Testis (tissue), 3 donors: Measurements from ENCODE around the gene TDRD3. TPM values are rescaled to one million over a fixed set of nuclear protein-coding genes. Genes with fewer than 3 reads are reported as not detected.

Source experiments
- DNase-seq: peaks from one replicate; pipeline ENCODE4 v3.0.0-alpha.2; 2019
- H3K27ac ChIP-seq, 2 donors: fragments of 200-600 bp; sonication (generic); one replicate each; pipeline ENCODE4 v1.5.1; 2019
- H3K27me3 ChIP-seq: fragments of 200-600 bp; sonication (generic); one replicate; pipeline ENCODE4 v1.5.1; 2019
- H3K36me3 ChIP-seq: fragments of 200-600 bp; sonication (generic); one replicate; pipeline ENCODE4 v1.5.1; 2017; ENCODE audit warnings: low read depth; ENCODE audit errors: missing control alignments
- H3K4me1 ChIP-seq: fragments of 200-600 bp; sonication (generic); one replicate; pipeline ENCODE4 v1.5.1; 2019
- H3K4me3 ChIP-seq, 2 donors: fragments of 200-600 bp; sonication (generic); one replicate each; pipeline ENCODE4 v1.5.1; 2017 to 2019
- H3K9me3 ChIP-seq: fragments of 200-600 bp; sonication (generic); one replicate; pipeline ENCODE4 v1.5.1; 2017
- POLR2A ChIP-seq: fragments of 450-650 bp; IDR thresholded peaks from one replicate; pipeline ENCODE4 v1.6.1; 2017; ENCODE audit warnings: antibody characterized with exemption, mild to moderate bottlenecking, moderate library complexity
- WGBS, 2 donors: methylation state at CpG; one replicate each; pipeline ENCODE4 v1.1.5; 2018; 5-methylcytosine and 5-hydroxymethylcytosine counted together
- intact Hi-C: fragments of 100-400 bp; cut with DNase I; formaldehyde crosslinking; loops from one replicate; pipeline ENCODE4 v1.15.1; 2023; ENCODE audit warnings: low total_unique reads
- polyA plus RNA-seq: library from polyadenylated mRNA; stranded (reverse); fragments of 350-450 nt; fragmentation: Illumina TruSeq; extraction: RNeasy Lipid Tissue Mini Kit (QIAGEN cat#74804); gene quantifications from one replicate; pipeline ENCODE4 v1.2.3, GENCODE V29; 2014; ENCODE audit warnings: low read depth, low replicate concordance; ENCODE audit not compliant: insufficient read depth
- total RNA-seq, 2 donors: library from RNA; depleted of rRNA; stranded (reverse); fragments of >200 nt; gene quantifications; one replicate each; pipeline ENCODE4 v1.2.3, GENCODE V29; 2016
- TF ChIP-seq, protein P1 (sequence below), 3 experiments: fragments of 450-650 bp in 2 of 3; fragments of 200-600 bp in 1 of 3; sonication (generic) in 1 of 3; IDR thresholded peaks; one replicate each; pipeline ENCODE4 v1.5.1; 2016 to 2019; ENCODE audit warnings: antibody characterized with exemption in 3 of 3, mild to moderate bottlenecking in 2 of 3, moderate library complexity in 1 of 3

TDRD3 gene
- total and polyA plus RNA-seq, 3 donors from 2014 or later, result 21.8 to 30.4 (median 28.8) TPM

DNA sequence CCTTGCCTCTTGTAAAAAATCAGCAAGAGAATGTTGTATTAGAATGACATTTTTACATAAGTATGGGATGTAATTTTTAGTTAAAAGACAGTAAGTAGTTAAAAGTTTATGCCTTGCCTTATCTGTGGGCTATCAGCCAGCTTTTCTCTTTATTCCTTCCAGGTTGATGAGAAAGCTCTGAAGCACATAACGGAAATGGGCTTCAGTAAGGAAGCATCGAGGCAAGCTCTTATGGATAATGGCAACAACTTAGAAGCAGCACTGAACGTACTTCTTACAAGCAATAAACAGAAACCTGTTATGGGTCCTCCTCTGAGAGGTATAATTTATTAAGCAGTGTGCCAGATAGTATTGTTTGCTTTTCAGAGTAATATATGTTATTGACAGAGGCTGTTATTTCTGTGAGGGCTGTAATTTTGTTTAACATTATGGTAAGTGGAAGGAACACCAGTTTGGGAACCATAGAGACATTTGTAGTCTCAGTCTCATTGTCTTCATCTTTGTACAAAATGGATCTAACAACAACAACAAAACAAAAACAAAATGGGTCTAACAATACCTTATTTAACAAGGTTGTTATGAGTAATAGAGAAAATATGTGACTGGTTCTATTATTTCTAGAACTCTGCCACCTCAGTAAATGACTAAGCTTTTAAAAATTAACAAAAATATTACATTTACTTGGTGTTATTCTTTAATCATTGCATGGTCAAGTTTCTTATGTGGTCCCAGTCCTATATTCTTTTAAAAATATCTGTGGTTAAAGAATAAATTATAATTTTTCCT, 112.8 kb downstream of the TDRD3 start:
- intact Hi-C loops, result no loop called here
- H3K27ac ChIP-seq, result no peak overlapping the region
- H3K36me3 ChIP-seq, result no peaks in the 10 kb centered on the region
- TF ChIP-seq, protein P1, sequence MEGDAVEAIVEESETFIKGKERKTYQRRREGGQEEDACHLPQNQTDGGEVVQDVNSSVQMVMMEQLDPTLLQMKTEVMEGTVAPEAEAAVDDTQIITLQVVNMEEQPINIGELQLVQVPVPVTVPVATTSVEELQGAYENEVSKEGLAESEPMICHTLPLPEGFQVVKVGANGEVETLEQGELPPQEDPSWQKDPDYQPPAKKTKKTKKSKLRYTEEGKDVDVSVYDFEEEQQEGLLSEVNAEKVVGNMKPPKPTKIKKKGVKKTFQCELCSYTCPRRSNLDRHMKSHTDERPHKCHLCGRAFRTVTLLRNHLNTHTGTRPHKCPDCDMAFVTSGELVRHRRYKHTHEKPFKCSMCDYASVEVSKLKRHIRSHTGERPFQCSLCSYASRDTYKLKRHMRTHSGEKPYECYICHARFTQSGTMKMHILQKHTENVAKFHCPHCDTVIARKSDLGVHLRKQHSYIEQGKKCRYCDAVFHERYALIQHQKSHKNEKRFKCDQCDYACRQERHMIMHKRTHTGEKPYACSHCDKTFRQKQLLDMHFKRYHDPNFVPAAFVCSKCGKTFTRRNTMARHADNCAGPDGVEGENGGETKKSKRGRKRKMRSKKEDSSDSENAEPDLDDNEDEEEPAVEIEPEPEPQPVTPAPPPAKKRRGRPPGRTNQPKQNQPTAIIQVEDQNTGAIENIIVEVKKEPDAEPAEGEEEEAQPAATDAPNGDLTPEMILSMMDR (IDR thresholded peaks at IDR 0.05), result no peak
- TF ChIP-seq POLR2A, result no peak
- H3K9me3 ChIP-seq, result no peaks in the 10 kb centered on the region
- no peak overlapping the region for H3K4me3 ChIP-seq
- H3K4me1 ChIP-seq, result no peaks in the 10 kb centered on the region
- WGBS, 2 donors, result 69 to 83% methylated on average over 3 of the region's 3 CpGs
- no peak for DNase-seq
- no peaks in the 10 kb centered on the region for H3K27me3 ChIP-seq

DNA sequence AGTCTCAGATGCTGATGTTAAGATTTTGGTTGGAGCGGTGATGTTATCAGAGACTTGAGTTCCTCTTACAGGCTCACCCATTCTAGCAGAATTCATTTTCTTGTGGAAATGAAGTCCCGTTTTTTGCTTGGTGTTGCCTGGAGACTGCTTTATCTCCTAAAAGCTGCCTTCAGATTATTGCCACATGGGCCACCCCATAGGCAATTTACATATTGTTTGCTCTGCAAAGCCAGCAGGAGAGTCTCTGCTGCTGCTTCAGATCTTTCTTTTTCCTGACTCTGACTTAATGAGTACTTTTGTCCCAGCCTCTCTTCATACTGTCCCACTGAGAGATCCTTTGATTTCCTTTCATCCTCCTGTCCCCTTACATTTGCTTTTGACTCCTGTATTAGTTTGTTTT, 114.6 kb downstream of the TDRD3 start:
- H3K4me3 ChIP-seq, result no peak overlapping the region
- H3K27ac ChIP-seq, result no peak overlapping the region
- no peaks in the 10 kb centered on the region for H3K27me3 ChIP-seq
- TF ChIP-seq, protein P1 (IDR thresholded peaks at IDR 0.05), result no peak
- intact Hi-C loops, result no loop called here
- H3K36me3 ChIP-seq, result no peaks in the 10 kb centered on the region
- H3K4me1 ChIP-seq, result no peaks in the 10 kb centered on the region
- 84 to 89% methylated on average over 2 of the region's 2 CpGs for WGBS, 2 donors
- no peak for DNase-seq
- no peaks in the 10 kb centered on the region for H3K9me3 ChIP-seq

DNA sequence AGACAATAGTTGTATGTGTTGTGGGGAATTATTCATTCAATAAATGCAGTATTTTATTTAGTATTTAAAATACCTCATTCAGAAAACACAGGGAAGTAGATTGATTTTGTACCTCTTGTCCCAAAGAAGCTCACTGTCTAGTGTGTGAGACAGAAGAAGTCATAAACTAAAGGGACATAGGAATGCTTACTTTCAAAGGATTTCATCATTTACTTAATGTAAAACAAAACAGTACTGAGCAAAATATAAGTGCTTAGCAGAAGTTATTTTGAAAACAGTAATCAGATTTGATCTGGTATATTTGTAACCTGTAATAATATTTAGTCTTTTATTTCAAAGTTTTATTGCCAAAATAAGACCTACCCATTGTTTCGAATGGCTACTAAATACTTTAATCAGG, 117.9 kb downstream of the TDRD3 start:
- H3K9me3 ChIP-seq, result no peaks in the 10 kb centered on the region
- no peak overlapping the region for H3K4me3 ChIP-seq
- TF ChIP-seq, protein P1 (IDR thresholded peaks at IDR 0.05), result no peak
- TF ChIP-seq POLR2A, result no peak
- H3K27ac ChIP-seq, result no peak overlapping the region
- no peaks in the 10 kb centered on the region for H3K4me1 ChIP-seq
- H3K27me3 ChIP-seq, result no peaks in the 10 kb centered on the region
- DNase-seq, result no peak
- WGBS, 2 donors, result 89 to 92% methylated on average over 1 of the region's 1 CpG
- intact Hi-C loops, result no loop called here
- no peaks in the 10 kb centered on the region for H3K36me3 ChIP-seq

DNA sequence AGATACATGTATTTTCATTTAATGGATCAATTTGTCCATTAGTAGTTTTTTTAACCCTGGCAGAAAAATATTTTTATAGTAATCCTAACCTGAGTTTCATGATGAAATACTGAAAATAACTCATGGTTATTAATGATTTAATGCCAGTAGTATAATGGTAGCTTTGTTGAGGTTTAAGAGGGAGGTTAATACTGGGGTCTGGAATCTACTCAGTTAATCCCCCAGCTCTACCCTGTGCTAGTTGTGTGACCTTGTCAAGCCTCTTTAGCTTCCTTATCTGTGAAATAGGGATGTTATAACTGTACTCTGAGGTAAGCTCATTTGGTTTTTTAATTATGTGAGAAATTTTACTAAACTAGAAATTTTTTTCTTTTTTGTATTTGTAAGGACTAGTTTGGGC, 122.5 kb downstream of the TDRD3 start:
- TF ChIP-seq, protein P1 (IDR thresholded peaks at IDR 0.05), result no peak
- no peak for TF ChIP-seq POLR2A
- no peak for DNase-seq
- no peak overlapping the region for H3K4me3 ChIP-seq
- no peak overlapping the region for H3K27ac ChIP-seq
- intact Hi-C loops, result no loop called here
- no peaks in the 10 kb centered on the region for H3K27me3 ChIP-seq
- no peaks in the 10 kb centered on the region for H3K9me3 ChIP-seq
- no peaks in the 10 kb centered on the region for H3K36me3 ChIP-seq
- no peaks in the 10 kb centered on the region for H3K4me1 ChIP-seq
